Activated B cell treated with CpG ODN at 0.5 μM for 24 hours (primary cell): Measurements from ENCODE around the gene ACKR2. TPM values are rescaled to one million over a fixed set of nuclear protein-coding genes. Genes with fewer than 3 reads are reported as not detected.
A peak's percentile ranks its signal among the peaks of the same experiment; 100 is the strongest.

ENCODE experiments used
- ATAC-seq: fragments of 200-7000 bp; cut with Tn5 transposase; one replicate; pipeline ENCODE4 v1.10.0; 2021; ENCODE audit warnings: low read depth, mild to moderate bottlenecking, moderate library complexity
- CTCF ChIA-PET: fragments of 350-600 bp; sonication (Branson Sonifier 250); formaldehyde crosslinking; loops from one replicate; lab custom pipeline; 2021; ENCODE audit warnings: antibody characterized with exemption; lab: Charles Lee
- POLR2A ChIA-PET: fragments of 350-600 bp; sonication (Branson Sonifier 250); formaldehyde crosslinking; loops from one replicate; lab custom pipeline; 2021; ENCODE audit warnings: antibody characterized with exemption; lab: Charles Lee
- DNase-seq: peaks from one replicate; pipeline ENCODE4 v3.0.0; 2022
- H3K27ac Mint-ChIP-seq: one replicate; pipeline ENCODE4 v1.8.0; 2020; ENCODE audit warnings: mixed read lengths
- H3K27me3 Mint-ChIP-seq: one replicate; pipeline ENCODE4 v1.8.0; 2021; ENCODE audit warnings: mixed read lengths
- H3K36me3 Mint-ChIP-seq: one replicate; pipeline ENCODE4 v1.8.0; 2021; ENCODE audit warnings: low read depth, mixed read lengths
- H3K4me1 Mint-ChIP-seq: one replicate; pipeline ENCODE4 v1.8.0; 2021; ENCODE audit warnings: mixed read lengths
- H3K4me3 Mint-ChIP-seq: one replicate; pipeline ENCODE4 v1.8.0; 2020; ENCODE audit warnings: mild to moderate bottlenecking, mixed read lengths
- H3K9me3 Mint-ChIP-seq: one replicate; pipeline ENCODE4 v1.8.0; 2020; ENCODE audit warnings: mixed read lengths
- CTCF ChIP-seq: fragments of 200-600 bp; IDR thresholded peaks from one replicate; pipeline ENCODE4 v1.8.0; 2022; ENCODE audit warnings: antibody characterized with exemption, mild to moderate bottlenecking
- intact Hi-C: fragments of 100-400 bp; cut with micrococcal nuclease; formaldehyde crosslinking; loops from one replicate; pipeline ENCODE4 v1.15.1; 2024
- total RNA-seq: library from RNA; stranded (reverse); gene quantifications from 2 replicates; pipeline ENCODE4 v1.2.3, GENCODE V29; 2022

The ACKR2 gene
- total RNA-seq, 1 donor from 2014 or later, result 0.22 TPM

- DNase-seq (no peak), ATAC-seq (no peak)
- no peak overlapping the region for H3K27ac Mint-ChIP-seq
- no peak overlapping the region for H3K4me3 Mint-ChIP-seq
- intact Hi-C loops, result no loop called here
- no peaks in the 10 kb centered on the region for H3K36me3 Mint-ChIP-seq
- peaks cover 11% of the 10 kb centered on the region for H3K27me3 Mint-ChIP-seq
- H3K4me1 Mint-ChIP-seq, result peaks cover 4% of the 10 kb centered on the region
- ChIA-PET POLR2A (no interaction called here), CTCF (interaction anchor here (1.3 kb wide), 1 partner anchor 52 kb away, joined by 3 read pairs; no protein-coding TSS in a partner anchor)
- H3K9me3 Mint-ChIP-seq, result no peaks in the 10 kb centered on the region
- no peak for TF ChIP-seq CTCF
Observed at GRCh38 chr3:42829083-42829627, 19.9 kb downstream of the ACKR2 start.

- Mint-ChIP-seq H3K36me3 (no peaks in the 10 kb centered on the region), H3K27me3 (peaks cover 11% of the 10 kb centered on the region), H3K4me3 (no peak overlapping the region), H3K4me1 (peaks cover 4% of the 10 kb centered on the region), H3K9me3 (no peaks in the 10 kb centered on the region), H3K27ac (no peak overlapping the region)
- DNase-seq, result no peak
- intact Hi-C loops, result loop anchor here (2.0 kb wide), 2 partner anchors 17 to 549 kb away; no protein-coding TSS in a partner anchor
- TF ChIP-seq CTCF, result no peak
- ChIA-PET CTCF (interaction anchor here (1.3 to 3.5 kb wide), 4 partner anchors 33 to 52 kb away, joined by 3 to 40 read pairs (median 7); no protein-coding TSS in a partner anchor), POLR2A (no interaction called here)
- no peak for ATAC-seq
Observed at GRCh38 chr3:42829628-42830436, 20.6 kb downstream of the ACKR2 start.

- Mint-ChIP-seq H3K27me3 (peaks cover 9% of the 10 kb centered on the region), H3K9me3 (no peaks in the 10 kb centered on the region), H3K4me1 (peaks cover 4% of the 10 kb centered on the region), H3K27ac (no peak overlapping the region), H3K4me3 (no peak overlapping the region), H3K36me3 (no peaks in the 10 kb centered on the region)
- POLR2A ChIA-PET, result interaction anchor here (0.9 to 1.0 kb wide), 2 partner anchors 9 to 50 kb away, joined by 3 to 5 read pairs; no protein-coding TSS in a partner anchor
- no peak for TF ChIP-seq CTCF
- ATAC-seq, result no peak
- CTCF ChIA-PET, result interaction anchor here (0.7 to 3.5 kb wide), 13 partner anchors 9 to 672 kb away, joined by 3 to 40 read pairs (median 5); no protein-coding TSS in a partner anchor
- DNase-seq, result no peak
- intact Hi-C loops, result loop anchor here (1.0 to 2.0 kb wide), 4 partner anchors 16 to 548 kb away; no protein-coding TSS in a partner anchor
Observed at GRCh38 chr3:42830437-42831320, 21.4 kb downstream of the ACKR2 start.

- no peak for TF ChIP-seq CTCF
- H3K27me3 Mint-ChIP-seq, result peaks cover 8% of the 10 kb centered on the region
- ATAC-seq (peak; percentile 78), DNase-seq (peak; percentile 56)
- POLR2A ChIA-PET, result interaction anchor here (0.9 to 1.0 kb wide), 2 partner anchors 8 to 50 kb away, joined by 3 to 5 read pairs; no protein-coding TSS in a partner anchor
- CTCF ChIA-PET, result interaction anchor here (0.7 to 3.5 kb wide), 13 partner anchors 8 to 672 kb away, joined by 3 to 40 read pairs (median 5); no protein-coding TSS in a partner anchor
- no peak overlapping the region for H3K4me3 Mint-ChIP-seq
- no peaks in the 10 kb centered on the region for H3K9me3 Mint-ChIP-seq
- H3K27ac Mint-ChIP-seq, result no peak overlapping the region
- peaks cover 4% of the 10 kb centered on the region for H3K4me1 Mint-ChIP-seq
- no peaks in the 10 kb centered on the region for H3K36me3 Mint-ChIP-seq
- intact Hi-C loops, result loop anchor here (1.0 to 2.0 kb wide), 4 partner anchors 15 to 547 kb away; no protein-coding TSS in a partner anchor
Observed at GRCh38 chr3:42831321-42831713, 22.1 kb downstream of the ACKR2 start.
